NCI-H1105 treated with DMSO at 0.1 percent for 48 hours (cell line): Measurements from ENCODE around the gene STIP1.
"Not testable (repeated sequence)": the region's sequence is repeated elsewhere in the genome, so short reads cannot be mapped to it uniquely, and the experiment has no call there.

ENCODE experiments used
- DNase-seq: peaks from one replicate; lab custom pipeline; 2025; lab: John Stamatoyannopoulos, UW

STIP1 gene

DNA sequence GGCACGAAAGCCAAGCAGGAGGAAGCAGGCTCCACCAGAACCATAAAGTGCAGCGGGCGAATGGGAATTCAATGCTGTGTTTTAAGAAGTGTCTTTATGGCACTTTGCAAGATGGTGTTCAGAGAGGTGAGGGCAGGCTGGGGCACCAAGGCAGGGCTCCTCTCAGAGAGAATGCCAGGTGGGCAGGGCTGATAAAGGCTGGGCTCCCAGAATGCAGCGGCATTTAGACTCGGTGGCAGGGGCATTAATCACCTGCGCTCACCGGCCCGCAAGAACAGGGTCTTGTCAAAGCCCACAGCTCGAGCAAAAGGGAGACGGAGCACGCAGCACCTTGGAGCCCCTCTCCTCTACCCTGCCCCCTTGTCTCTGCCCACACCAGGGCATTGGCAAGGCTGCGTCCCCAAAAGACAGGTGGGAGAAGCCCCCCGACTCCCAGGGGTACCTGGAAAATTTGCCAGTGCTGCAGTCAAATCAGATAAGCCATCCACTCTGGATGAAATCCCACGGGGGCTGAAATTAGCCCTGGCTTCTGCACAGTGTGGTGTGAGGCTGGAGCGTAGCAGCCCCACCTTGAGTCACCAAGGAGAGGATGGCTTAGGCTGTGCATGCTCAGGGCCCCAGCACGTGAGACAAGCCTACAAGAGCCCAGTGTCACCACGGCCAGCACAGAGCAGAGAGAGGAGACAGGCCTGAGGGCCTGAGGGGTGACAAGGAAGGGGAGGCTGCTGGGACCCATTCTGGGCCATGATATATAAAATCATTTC, 28.2 kb upstream of the STIP1 start:
- DNase-seq, result no peak

DNA sequence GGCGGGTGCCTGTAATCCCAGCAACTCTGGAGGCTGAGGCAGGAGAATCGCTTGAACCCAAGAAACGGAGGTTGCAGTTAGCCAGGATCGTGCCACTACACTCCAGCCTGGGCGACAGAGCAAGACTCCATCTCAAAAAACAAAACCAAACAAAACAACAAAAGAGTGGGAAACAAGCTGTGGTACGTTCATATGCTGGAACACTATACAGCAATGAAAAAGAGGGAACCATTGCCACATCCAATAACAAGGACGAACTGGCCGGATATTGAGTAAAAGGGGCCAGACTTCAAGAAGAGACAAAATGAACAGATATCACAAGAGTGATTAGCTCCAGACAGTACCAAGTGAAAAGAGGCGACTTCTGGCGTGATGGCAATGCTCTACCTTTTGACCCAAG, 24.9 kb upstream of the STIP1 start:
- no peak for DNase-seq

DNA sequence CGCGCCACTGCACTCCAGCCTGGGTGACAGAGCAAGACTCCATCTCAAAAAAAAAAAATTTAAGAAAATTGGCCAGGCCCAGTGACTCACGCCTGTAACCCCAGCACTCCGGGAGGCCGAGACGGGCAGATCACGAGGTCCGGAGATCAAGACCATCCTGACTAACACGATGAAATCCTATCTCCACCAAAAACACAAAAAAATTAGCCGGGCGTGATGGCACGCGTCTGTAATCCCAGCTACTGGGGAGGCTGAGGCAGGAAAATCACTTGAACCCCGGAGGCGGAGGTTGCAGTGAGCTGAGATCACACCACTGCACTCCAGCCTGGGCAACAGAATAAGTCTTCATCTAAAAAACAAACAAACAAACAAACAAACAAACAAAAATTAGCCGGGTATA, 23.2 kb upstream of the STIP1 start:
- DNase-seq, result not testable (repeated sequence)

DNA sequence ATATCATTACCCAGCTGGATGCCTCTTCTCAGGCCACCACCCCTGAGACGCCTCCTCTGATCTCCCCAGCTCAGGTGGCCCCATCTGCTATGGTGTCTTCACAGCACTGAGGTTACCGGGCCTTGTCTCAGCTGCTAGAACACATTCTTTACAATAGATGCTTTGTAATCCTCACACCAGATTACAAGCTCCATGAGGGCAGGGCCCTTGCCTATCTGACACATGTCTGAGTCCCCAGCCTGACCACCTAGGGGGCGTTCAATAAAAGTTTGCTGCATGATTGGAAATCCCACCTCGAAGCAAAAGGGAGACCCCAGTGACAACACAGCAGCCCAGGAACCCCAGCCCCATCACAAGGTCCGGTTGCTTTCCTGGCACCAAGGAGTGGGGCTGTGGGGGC, 22.0 kb upstream of the STIP1 start:
- DNase-seq, result no peak

DNA sequence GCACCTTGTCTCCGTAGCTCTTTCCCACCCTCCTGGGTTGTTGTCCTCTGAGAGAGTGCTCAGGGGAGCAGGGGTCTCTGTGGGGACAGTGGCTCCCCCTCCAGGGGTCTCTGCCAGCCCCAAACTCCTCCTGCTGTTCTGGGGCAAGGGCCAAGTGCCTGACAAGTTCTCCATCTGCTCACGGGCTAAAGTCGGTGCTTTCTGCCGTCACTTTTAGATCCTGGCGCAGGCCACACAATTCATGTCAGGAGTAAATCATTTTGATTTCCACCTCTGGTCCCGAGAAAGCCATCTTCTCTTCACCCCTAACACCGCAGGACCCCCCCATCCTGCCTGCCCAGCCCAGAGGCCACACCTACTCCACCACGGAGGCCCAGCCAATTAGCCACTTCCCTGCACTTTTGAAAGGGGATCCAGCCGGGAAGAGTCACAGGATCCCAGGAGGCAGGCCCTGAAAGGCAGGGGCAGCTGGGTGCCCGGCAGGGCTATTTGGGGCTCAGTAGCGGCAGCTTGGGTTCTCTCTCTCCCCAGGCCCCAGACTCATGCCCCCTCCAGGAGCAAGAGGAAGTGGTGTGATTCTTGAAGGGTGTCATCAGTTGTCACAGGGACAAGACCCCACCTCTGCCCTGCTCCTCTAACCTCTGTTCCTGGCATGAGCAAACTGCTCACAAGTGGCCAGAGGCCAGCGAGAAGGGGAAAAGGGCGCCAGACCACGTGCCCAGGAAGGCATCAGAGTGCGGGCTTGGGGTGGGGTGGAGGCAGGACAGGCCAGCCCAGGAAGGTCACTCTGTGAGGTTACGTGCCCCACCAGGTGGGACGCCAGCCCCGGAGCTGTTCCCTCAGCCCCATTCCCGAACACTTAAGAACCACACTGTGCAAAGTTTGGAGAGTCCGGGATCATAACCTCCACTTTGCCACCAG, 21.3 kb upstream of the STIP1 start:
- no peak for DNase-seq

DNA sequence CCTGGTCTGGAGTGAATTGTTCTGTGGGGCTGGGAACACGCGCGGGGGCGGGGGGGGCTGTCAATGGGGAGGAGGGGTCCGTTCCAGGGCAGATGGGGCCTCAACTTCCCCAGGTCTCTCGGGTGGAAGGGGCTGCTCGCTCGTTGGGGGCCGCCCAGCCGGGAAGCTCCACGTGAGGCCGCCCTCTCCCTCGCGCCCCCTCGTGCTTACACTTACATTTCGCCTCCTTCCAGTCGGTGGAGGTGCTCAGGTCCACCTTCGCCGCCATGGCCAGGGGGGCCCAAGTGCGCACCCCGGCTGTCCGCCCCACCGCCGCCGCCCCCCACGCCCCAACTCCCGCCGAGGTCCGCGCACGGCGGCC, 20.5 kb upstream of the STIP1 start:
- no peak for DNase-seq

DNA sequence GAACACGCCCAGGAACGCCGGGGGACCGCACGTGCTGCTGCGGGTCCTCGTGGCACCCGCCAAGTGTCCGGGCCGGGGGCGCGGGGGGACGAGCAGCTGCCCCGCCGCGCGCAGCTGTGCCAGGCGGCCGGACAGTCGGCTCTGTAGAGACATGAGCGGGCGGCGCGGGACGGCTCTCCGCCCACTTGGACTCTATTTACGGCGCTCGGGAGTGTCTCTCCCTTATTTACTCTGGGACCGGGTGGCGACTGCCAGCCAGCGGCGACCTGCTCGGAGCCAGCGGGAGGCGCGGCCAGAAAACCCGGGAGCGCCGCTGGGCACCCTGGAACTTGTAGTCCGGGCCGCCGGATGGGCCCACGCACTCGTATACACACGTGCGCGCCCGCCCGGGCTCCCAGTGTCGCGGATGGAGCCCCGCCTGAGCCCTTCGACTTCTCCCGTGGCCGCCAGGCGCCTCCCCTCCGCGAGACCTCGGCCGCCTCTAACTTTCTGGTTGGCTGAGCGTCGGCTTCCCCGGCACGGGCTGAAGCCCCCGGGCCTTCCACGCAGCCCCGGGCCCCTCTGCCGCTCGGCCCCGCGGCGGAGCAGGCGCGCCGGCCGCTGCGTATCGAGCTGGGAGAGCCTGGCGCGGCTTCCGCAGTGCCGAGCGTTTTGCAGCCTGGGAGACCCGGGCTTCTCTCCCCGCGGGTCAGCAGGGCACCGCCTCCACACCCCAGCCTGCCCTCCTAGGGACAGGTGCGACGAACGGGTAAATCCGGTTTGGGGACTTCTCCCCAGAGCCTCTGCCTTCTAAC, 19.9 kb upstream of the STIP1 start, which contains the start of gene MACROD1:
TSS of gene MACROD1 (minus strand) at position 272 of the 794 bp plus-strand sequence. CDS start at position 153, 119 bp downstream.
- peak; percentile 82 for DNase-seq

DNA sequence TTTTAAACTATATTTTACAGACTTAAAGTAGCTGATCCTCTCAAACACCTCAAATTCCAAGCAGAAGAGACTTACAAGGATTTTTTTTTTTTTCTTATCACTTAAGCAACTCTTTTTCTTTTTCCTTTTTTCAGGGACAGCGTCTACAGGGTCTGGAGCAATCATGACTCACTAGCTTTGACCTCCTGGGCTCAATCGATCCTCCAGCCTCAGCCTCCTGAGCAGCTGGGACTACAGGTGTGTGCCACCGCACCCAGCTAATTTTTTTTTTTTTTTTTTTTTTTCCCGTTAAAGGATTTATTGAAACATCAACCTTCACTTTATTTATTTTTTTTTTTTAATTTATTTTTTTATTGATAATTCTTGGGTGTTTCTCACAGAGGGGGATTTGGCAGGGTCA, 15.6 kb upstream of the STIP1 start:
- DNase-seq, result no peak

DNA sequence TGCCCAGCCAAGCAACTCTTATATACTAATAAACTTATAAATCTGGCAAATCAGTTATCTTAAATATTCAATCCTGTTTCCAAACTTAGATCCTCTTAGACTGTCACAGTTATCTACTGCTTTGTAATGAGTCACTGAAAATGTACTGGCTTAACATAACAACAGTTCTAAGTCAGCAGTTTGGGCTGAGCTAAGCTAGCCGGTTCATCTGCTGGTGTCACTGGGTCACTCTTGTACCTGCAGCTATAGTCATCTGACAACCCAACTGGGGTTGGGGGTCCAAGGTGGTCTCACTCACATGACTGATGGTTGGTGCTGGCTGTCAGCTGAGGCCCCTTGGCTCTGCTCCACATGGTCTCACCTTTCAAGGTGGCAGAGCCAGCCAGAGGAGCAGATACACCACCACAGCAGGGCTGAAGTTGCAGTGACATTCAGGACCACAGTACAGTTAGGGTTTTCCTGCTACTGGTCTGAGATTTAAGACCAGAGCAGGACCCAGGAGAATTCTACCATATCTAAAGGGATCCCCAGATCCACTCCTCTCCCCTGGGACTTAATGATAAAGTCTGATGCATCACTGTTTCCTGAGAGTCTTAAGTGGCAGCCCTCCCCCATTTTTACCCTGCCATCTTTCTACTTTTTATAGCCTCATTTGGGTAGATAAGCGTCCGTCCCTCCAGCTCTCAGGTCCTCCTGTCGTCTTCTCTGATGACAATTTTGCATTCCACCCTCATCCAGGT, 12.2 kb upstream of the STIP1 start:
- no peak for DNase-seq

DNA sequence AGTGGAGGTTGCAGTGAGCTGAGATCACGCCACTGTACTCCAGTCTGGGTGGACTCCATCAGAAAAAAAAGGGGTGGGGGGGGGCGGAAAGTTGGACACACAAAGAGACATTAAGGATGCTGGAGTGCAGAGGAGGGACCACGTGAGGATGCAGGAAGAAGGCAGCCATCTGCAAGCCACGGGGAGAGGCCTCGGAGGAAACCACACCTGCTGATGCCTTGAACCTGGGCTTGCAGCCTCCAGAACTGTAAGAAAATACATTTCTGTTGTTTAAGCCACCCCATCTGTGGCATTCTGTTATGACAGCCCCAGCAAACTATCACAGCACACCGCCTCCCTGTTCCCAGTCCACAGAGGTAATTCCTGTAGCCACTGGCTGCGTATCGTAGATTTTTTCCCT, 9.2 kb upstream of the STIP1 start:
- no peak for DNase-seq

DNA sequence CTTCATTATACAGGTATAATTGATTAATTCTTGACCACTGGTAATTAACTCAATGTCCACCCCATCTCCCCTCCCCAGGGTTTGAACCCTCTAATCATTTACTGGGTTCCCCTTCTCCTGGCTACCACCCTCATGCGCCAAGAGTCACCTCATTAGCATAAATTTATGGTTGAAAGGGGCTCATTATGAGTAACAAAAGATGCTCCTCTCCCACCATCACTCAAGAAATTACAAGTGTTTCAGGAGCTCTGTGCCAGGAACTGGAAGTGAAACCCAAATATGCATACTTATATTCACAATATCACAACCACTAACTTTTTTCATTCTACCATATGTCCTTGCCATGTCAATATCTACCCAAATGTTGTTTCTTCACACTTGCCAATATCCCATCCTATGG, 7.8 kb upstream of the STIP1 start:
- no peak for DNase-seq

DNA sequence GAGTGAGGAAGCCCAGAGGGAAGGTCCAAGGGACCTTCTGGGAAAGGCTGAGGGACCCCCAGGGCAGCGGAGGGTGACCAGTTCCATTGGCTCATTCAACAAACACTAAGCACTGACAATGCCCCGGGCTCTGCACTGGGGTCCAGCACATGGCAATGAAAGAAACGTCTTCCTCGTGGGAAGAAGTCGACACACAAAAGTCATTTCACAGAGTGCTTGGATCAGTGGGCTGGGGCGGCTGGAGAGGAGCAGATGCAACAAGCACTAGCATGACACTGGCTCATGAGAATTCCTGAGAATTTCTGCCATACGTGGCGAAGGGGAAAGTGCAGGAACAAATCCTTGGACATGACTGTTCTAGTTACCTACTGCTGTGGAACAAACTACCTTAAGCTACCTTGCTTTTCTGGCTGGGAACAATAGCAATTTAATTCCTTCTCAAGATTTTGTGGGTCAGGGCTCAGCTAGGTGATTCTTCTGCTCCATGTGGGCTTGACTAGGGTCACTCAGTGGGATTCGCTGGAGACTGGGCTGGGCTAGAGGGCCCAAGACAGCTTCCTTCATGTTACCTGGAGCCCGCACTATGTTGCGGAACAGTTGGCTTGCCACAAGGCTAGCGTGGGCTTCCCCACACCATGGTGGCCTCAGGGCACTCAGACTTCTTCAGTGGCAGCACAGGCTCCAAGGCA, 6.9 kb upstream of the STIP1 start:
- no peak for DNase-seq

DNA sequence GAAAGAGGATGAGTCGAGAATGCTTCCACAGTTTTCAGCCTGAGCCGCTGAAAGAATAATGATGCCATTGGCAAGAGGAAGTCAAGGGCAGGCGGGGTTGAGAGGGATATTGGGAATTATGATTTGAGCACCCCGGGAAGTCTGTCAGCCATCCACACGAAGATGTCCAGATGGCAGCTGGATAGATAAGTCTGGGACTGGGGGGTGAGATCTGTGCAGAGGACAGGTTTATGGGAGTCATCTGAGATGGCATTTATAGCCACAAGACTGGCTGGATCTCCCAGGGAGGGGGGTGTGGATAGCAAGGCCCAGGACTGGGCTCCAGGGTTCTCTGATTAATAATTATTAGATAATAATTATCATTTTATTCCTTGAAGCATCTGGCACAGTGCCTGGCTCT, 5.1 kb upstream of the STIP1 start:
- DNase-seq, result no peak

DNA sequence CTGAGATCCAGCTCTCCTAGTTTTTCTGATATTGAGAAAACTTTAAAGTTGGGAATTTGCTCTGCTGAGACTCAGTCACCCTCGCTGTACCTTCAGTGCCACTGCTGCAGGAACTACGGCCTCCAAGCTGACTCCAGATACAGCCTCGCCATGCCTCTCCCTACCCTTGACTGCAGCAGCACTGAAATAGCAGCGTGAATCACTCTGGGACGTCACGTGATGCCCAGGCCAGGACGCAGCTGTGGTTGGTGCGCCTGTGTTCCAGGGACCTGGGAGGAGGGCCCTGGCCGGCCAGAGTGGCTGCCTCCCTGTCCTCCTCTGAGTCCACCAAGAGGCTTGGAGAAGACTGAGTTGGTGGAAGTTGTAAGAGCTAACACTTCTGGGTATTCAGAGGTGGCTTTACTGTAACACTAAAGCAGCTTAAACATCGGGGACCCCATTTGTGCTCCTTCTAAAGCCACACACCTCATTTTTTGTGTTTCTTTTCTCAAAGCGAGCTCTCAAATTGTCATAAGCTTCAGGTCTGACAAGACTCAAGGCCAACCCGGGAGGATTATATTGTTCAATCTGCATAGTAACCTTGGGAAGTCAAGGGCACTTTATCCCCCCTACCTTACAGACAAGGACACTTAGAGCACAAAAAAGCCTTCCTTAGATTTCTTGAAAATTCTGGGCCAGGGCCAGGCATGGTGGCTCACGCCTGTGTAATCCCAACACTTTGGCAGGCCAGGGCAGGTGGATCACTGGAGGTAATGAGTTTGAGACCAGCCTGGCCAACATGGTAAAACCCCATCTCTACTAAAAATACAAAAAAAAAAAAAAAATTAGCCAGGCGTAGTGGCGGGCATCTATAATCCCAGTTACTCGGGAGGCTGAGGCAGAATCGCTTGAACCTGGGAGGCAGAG, 4.2 kb upstream of the STIP1 start:
- no peak for DNase-seq

DNA sequence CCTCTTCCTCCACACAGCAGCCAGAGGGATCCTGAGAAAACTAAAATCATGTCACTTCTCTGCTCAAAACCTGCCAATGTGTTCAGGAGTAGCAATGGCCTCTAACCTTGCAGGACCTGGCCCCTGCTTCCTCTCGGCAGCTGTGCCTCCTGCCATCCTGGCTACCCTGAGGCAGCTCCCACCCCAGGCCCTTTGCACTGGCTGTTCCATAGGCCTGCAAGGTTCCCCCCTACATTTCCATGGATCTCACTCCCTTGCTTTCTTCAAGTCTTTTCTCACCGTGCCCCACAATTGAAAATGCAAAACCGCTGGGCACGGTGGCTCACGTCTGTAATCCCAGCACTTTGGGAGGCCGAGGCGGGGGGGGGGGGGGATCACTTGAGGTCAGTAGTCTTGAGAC, 2.1 kb upstream of the STIP1 start:
- DNase-seq, result no peak

DNA sequence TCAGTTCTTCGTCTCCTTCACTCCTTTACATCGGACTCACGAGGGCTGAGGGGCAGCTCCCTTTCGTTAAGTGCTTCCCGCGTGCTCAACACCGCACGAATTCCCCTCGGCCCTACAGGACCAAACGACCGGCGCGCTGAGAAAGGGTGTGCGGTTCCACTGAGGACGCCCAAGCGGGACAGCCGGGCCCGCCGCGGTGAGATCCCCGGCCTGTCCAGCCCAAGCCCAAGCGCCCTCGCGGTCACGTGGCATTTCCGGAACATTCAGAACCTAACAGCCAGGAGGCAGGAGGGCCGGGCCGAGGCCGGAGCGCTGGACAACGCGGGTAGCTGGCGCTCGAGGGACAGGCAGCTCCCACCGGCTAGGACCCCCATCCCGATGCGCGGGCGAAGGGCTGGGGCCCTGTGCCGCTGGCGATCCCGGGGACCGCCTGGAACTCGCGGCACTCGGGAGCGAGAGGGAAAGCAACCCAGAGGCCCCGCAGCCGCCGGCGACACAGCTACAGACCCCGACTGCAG, 737 bp upstream of the STIP1 start:
- peak; percentile 57 for DNase-seq

DNA sequence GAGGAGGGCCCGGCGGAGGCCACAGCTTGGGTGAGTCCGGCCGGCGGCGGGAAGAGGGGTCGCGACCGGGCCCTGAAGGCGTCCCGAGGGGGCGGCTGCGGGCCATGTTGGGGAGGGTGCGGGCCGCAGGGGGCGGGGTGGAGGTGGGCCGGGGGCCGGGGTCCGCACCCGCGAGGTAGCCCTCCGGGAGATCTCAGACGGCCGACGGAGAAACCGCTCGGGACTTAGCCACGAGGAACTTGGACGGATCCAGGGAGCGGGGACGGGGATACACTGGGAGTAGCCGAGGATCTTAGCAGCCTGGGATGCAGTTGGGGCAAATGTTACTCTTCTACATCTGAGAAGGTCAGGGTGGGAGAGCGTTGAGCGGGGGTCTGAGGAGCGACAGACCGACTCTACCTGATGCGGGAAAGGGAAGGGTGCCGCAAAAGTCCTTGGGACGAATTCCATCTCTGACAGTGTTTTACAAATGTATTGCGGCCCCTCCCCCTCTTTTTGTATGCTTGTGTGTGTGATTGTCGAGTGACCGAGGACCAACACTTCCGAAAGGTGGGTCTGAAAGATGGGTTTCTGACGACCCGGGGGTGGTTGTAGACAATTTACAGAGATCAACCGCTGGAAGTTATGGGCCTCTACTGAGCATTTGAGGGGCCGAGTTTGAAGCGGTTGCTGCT, 658 bp downstream of the STIP1 start:
- DNase-seq, result no peak

DNA sequence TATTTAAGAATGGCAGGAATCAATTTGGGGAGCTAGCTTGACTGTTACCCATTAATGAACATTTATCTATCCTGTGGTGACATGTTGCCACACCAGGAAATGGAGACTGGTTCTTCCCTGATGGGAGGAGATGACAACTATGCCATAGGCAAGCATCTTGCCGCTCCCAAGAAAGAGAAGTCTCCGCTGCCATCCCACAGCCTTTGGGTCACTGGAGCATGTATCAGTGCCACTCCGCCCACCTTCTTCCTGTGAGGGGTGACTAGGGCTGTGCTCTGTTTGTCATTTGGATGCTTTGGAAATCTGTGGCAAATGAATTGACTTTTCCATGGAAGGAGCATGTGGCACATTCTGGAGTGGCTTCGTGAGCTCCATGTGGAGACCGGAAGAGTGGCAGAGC, 6.5 kb downstream of the STIP1 start:
- no peak for DNase-seq

DNA sequence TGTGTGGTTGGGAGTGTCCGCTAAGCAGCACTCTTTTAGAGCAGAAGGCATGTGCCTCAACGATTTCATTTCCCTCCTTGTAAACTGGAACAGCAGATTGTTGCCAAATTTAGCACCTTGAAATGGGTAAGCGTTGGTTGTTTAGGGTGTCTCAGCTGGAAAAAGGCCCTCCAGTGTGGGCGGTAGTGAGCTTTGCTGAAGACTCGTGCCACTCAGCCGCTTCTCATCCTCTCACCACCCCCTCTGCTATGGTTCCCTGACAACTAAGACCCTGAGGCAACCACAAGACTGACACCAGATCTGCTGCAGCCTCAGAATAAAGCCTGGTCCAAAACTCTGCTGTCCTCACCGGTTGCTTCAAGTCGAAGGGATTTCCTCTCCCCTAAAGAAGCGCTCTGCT, 10.7 kb downstream of the STIP1 start:
- DNase-seq, result no peak
